NB4 (cell line): ENCODE measurements around the gene C1QTNF12.

ENCODE experiments used
- POLR2A ChIP-seq: IDR thresholded peaks from 2 replicates; pipeline ENCODE4 v1.6.1; 2011; ENCODE audit warnings: mild to moderate bottlenecking; ENCODE audit not compliant: insufficient read length; ENCODE audit errors: extremely low read depth
- TF ChIP-seq, protein P1 (sequence below): IDR thresholded peaks from one replicate; pipeline ENCODE4 v1.5.1; 2012; ENCODE audit warnings: low read depth, low read length

- no peak for TF ChIP-seq POLR2A
- TF ChIP-seq, protein P1, sequence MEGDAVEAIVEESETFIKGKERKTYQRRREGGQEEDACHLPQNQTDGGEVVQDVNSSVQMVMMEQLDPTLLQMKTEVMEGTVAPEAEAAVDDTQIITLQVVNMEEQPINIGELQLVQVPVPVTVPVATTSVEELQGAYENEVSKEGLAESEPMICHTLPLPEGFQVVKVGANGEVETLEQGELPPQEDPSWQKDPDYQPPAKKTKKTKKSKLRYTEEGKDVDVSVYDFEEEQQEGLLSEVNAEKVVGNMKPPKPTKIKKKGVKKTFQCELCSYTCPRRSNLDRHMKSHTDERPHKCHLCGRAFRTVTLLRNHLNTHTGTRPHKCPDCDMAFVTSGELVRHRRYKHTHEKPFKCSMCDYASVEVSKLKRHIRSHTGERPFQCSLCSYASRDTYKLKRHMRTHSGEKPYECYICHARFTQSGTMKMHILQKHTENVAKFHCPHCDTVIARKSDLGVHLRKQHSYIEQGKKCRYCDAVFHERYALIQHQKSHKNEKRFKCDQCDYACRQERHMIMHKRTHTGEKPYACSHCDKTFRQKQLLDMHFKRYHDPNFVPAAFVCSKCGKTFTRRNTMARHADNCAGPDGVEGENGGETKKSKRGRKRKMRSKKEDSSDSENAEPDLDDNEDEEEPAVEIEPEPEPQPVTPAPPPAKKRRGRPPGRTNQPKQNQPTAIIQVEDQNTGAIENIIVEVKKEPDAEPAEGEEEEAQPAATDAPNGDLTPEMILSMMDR = peak; percentile 10
Observed at GRCh38 chr1:1264868-1265272, 18.3 kb upstream of the C1QTNF12 start.
